NCI-H2196 treated with DMSO at 0.1 percent for 48 hours (cell line): Measurements from ENCODE around the gene FGGY.
"Not testable (repeated sequence)": the region's sequence is repeated elsewhere in the genome, so short reads cannot be mapped to it uniquely, and the experiment has no call there.

ENCODE experiments used
- DNase-seq: peaks from one replicate; lab custom pipeline; 2025; ENCODE audit not compliant: unreplicated experiment; lab: John Stamatoyannopoulos, UW

FGGY gene

DNA sequence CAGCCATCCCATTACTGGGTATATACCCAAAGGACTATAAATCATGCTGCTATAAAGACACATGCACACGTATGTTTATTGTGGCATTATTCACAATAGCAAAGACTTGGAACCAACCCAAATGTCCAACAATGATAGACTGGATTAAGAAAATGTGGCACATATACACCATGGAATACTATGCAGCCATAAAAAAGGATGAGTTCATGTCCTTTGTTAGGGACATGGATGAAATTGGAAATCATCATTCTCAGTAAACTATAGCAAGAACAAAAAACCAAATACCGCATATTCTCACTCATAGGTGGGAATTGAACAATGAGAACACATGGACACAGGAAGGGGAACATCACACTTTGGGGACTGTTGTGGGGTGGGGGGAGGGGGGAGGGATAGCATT, 241.6 kb downstream of the FGGY start:
- not testable (repeated sequence) for DNase-seq

DNA sequence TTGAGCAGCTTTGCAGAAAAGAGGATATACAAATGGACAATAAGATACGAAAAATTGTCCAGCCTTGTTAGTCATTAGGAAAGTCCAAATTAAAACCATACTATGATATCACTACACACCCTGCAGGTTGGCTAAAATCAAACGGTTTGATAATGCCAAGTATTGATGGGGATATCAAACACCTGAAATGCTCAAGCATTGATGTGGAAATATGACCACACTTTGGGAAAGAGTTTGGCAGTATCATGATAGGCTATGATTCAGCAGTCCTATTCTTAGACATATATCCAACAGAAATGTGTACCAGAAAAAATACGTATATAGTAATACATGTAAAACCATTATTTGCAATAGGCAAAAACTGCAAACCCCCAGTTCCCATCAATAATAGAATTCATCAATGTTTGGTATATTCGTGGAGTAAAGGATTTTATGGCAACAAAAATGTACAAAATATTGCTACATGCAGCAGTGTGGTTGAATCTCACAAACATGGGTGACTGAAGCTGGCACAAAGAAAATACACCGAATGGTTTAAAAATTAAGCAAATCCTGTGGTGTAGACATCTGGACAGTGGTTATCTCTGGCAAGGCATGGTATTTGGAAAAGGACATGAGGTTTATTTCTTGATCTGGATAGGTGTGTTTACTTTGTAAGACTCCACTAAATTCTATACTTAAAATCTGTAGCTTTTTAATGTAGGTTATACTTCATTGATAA, 243.2 kb downstream of the FGGY start:
- DNase-seq = no peak

DNA sequence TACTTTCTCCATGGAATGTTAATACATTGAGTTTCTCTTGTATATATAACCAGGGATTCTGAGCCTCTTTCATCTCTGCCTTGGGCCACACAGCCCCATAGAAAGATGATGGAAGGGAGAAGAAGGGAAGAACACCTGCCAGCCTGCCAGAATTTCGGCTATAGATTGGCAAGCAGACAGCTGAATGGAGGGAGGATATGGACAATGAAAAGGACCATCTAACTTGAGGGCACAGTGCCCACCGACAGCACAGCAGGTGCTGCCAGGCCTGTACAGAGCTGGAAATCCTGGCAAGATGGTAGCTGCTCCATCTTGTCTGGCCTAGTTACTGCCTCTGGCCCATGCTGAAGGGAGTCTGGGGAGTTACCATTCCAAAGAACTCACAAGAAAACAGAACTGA, 244.3 kb downstream of the FGGY start:
- no peak for DNase-seq

GRCh38 chr1:59541891-59542290, 245.0 kb downstream of the FGGY start:
- no peak for DNase-seq

- DNase-seq = no peak
Observed at GRCh38 chr1:59543211-59543668, 246.3 kb downstream of the FGGY start.

DNA sequence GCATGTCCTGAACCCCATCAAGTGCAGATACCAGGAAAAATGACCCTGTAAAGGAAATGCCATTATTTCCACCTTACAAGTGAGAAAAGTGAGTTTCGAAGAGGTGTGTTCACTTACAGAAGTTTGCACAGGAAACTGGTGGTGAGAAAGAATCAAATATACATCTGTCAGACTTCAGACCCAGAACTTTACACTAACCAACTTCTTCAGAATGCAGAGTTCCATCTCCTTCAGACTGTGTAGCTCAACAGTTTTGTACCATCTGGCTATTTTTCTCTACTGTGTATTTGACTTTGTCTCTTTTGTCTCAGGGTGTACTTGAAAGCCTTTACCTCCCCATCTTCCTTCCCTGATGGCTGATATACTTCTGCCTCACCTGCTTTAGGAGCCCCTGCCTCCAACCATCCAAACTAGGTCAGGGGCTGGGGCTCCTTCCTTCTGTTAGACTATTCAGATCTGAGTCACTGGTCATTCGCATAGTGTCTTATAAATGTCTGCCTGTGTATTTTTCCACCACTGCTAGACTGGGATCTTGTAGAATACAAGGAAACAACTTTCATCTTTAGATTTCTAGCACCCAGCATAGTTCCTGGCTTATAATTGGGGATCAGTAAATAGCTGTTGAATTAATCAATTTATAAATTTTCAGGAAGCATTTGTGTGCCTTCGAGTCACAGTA, 247.9 kb downstream of the FGGY start:
- DNase-seq = no peak

- no peak for DNase-seq
Observed at GRCh38 chr1:59545830-59546229, 248.9 kb downstream of the FGGY start.

DNA sequence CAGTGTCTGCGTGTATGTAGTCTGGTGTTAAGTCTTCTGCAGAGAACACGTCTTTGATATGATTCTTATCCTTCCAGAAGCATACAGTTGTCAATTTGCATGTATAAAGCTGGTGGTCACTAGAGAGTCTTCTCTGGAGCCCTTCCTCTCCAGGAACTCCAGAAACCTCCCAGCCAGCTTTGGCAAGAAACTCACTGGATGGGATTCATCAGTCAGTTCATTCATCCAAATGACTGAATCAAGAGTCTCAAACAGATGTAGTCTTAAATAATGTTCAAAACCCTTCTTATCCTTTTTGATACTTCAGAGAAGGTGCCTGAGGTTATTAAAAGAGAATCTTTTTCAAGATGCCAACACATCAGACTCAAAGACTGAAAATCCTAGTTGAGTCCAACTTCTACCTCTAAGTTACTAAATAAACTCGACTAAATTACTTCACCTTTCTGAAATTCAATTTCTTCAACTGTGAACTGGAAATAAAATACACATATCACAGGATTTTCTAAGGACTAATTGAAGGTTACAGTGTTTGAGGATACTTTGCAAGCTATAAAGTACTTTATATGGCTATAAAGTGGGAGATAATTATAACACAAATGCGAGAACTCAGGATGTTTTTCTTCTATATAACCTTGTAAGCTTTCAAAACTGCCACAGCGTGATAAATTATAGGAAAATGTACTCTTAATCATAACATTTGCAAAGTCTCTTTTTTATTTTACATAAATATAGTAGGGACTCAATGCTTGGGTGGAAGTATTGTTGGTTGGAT, 252.4 kb downstream of the FGGY start:
- no peak for DNase-seq

GRCh38 chr1:59549903-59550302, 253.0 kb downstream of the FGGY start:
- no peak for DNase-seq

- no peak for DNase-seq
Observed at GRCh38 chr1:59552007-59552406, 255.1 kb downstream of the FGGY start.

DNA sequence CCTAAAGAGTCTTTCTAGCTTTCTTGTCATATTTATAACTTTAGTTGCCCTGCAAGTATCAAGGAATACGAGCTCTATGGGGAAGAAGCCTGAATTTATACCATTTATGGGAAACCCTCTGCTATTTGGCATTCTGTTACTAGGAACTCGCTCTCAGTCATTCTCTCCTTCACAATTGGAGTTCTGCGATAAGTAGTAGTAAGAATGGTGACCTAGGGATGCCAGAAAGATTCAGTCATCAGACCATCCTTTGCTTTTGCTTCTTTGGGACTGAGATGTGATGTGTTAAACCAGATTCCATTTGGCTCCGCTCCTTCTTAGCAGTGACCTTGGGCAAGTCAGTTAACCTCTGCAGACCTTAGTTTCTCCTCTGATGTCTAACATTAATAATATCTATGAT, 256.5 kb downstream of the FGGY start:
- DNase-seq = no peak

- no peak for DNase-seq
Observed at GRCh38 chr1:59554011-59554663, 257.2 kb downstream of the FGGY start.

DNA sequence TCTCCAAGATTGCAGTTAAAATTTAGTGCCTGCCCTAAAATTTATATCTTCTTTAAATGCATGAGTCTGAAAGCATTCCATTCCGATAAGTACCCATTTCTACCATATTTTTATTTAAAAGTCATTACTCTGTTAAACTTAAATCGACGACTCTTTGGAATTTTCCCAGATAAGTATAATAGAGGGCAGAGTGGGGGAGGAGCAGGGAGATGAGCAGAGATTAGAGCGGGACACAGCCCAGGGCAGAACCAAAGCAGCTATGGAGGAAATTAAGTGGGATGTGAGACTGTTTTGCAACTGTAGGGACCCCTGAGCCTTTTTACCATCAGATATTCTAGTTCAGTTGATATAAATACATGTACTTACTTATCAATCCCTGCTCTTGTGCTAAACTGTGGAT, 257.9 kb downstream of the FGGY start:
- no peak for DNase-seq

DNA sequence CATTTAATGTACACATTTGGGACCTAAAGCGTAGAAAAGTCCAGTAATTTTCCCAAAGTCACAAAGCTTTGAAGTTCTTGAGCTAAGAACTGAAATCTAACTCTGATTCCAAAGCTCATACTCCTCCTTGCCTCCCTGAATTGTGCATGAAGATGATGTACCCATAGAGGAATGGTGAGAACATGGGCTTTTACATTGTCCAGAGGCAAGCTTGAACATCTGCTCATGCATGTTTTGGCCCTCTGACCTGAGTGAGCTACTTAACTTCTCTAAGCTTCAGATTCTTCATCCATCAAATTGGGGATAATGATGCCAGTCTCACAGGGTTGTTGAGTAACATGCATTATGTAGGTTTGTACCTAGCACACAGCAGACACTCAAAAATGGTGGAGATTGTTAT, 259.5 kb downstream of the FGGY start:
- no peak for DNase-seq

- DNase-seq = no peak
Observed at GRCh38 chr1:59556802-59557548, 260.1 kb downstream of the FGGY start.

- DNase-seq = no peak
Observed at GRCh38 chr1:59557549-59557885, 260.6 kb downstream of the FGGY start.

DNA sequence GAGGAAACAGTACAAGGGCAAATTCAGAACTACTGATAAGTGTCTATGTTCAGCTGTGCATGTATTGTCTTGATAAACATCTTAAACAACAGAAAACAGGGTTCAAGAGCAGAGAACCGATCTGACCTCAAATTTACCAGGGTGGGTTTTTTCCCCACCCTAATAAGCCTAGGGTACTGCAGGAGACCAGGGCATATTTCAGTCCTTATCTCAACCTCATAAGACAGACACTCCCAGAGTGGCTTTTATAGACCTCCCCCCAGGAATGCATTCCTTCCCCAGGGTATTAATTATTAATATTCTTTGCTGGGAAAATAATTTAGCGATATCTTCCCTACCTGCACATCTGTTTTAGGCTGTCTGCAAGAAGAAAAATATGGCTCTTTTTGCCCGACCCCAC, 261.7 kb downstream of the FGGY start:
- not testable (repeated sequence) for DNase-seq

DNA sequence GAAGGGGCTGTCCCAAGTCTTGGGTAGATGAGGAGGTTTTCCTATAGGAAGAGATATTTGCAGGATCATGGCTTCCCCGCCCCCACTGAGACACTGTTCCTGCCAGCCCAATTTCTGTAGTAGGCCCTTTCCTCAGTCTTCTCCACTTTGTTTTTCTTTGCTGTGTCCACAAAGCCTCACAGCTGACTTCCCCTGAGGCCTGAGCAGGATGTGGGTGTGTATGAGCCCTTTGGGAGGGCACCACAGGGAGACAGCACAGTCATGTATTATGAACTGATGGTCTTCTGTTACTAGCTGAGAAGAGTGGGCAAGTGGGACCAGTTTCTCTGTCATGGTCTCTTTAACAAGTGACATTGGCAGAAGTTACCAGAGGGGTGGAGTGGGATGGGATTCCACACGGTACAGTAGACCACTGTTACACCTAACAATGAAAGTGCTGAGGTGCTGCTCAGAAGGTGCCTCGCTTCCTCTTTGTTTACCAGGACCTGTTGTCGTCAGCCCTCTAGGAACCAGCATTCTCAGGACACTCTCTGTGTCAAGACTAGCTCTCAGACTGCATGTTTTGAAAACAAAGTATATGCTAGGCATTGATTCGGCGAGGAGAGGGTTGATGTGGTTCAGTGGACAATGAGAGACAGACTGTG, 264.0 kb downstream of the FGGY start:
- DNase-seq = no peak

DNA sequence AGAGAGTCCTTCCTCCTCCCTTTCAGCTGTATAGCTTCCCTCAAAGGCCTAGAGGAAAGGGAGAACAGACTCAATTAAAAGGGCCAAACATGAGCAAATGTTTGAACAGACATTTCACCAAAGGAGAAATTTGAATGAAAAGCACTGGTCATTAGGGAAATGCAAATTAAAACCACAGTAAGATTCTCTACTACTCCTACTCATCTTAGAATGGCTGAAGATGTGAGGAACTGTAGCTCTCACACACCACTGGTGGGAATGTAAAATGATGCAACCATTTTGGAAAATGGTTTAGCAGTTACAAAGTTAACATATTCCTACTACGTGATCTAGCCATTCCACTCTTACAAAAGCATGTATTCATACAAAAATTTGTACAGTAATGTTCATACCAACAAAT, 264.9 kb downstream of the FGGY start:
- no peak for DNase-seq

- no peak for DNase-seq
Observed at GRCh38 chr1:59564192-59564891, 267.4 kb downstream of the FGGY start.
